Trophoblast cell (in vitro differentiated cells and primary cell): Measurements from ENCODE around the gene GRB2.

ENCODE experiments used
- DNase-seq, 2 donors: peaks; one replicate each; pipeline ENCODE4 v3.0.0-alpha.2; 2016
- H2AFZ ChIP-seq: 2 replicates; pipeline ENCODE4 v1.6.1; 2013; ENCODE audit warnings: low read length, moderate library complexity, mild to moderate bottlenecking; ENCODE audit not compliant: insufficient read depth, poor library complexity
- H2AK5ac ChIP-seq: 2 replicates; pipeline ENCODE4 v1.6.1; 2013; ENCODE audit warnings: mild to moderate bottlenecking, low read length
- H2BK120ac ChIP-seq: 2 replicates; pipeline ENCODE4 v1.6.1; 2013; ENCODE audit warnings: low read length, mild to moderate bottlenecking, moderate library complexity; ENCODE audit not compliant: insufficient read depth, poor library complexity
- H2BK12ac ChIP-seq: 2 replicates; pipeline ENCODE4 v1.6.1; 2013; ENCODE audit warnings: mild to moderate bottlenecking, low read length, moderate library complexity
- H2BK5ac ChIP-seq: 2 replicates; pipeline ENCODE4 v1.6.1; 2013; ENCODE audit warnings: low read length, low read depth, moderate library complexity, mild to moderate bottlenecking; ENCODE audit not compliant: poor library complexity
- H3K14ac ChIP-seq: 2 replicates; pipeline ENCODE4 v1.6.1; 2013; ENCODE audit warnings: mild to moderate bottlenecking, low read length
- H3K18ac ChIP-seq: 2 replicates; pipeline ENCODE4 v1.6.1; 2013; ENCODE audit warnings: mild to moderate bottlenecking, low read length
- H3K23ac ChIP-seq: 2 replicates; pipeline ENCODE4 v1.6.1; 2013; ENCODE audit warnings: low read length
- H3K27ac ChIP-seq: 2 replicates; pipeline ENCODE4 v1.5.1; 2013; ENCODE audit warnings: low read depth, mild to moderate bottlenecking, inconsistent platforms, low read length, moderate library complexity
- H3K27me3 ChIP-seq: 2 replicates; pipeline ENCODE4 v1.6.1; 2013; ENCODE audit warnings: inconsistent platforms, mild to moderate bottlenecking, low read length, moderate library complexity; ENCODE audit not compliant: insufficient read depth
- H3K36me3 ChIP-seq, 2 experiments: 1 replicate in 1 of 2; 2 replicates in 1 of 2; pipeline ENCODE4 v1.6.1; 2013; ENCODE audit warnings: low read length in 2 of 2, mild to moderate bottlenecking in 2 of 2, moderate library complexity in 1 of 2; ENCODE audit not compliant: insufficient read depth in 2 of 2, control insufficient read depth in 1 of 2
- H3K4ac ChIP-seq: 2 replicates; pipeline ENCODE4 v1.6.1; 2013; ENCODE audit warnings: low read depth, mild to moderate bottlenecking, low read length, moderate library complexity
- H3K4me1 ChIP-seq, 2 experiments: 1 replicate in 1 of 2; 2 replicates in 1 of 2; pipeline ENCODE4 v1.6.1; 2013; ENCODE audit warnings: low read length in 2 of 2, mild to moderate bottlenecking in 2 of 2, moderate library complexity in 1 of 2; ENCODE audit not compliant: insufficient read depth in 2 of 2, control insufficient read depth in 1 of 2
- H3K4me2 ChIP-seq: 2 replicates; pipeline ENCODE4 v1.6.1; 2013; ENCODE audit warnings: inconsistent platforms, mild to moderate bottlenecking, low read length, moderate library complexity
- H3K4me3 ChIP-seq: 2 replicates; pipeline ENCODE4 v1.5.1; 2013; ENCODE audit warnings: mild to moderate bottlenecking, low read depth, low read length, inconsistent platforms
- H3K79me1 ChIP-seq: one replicate; pipeline ENCODE4 v1.6.1; 2013; ENCODE audit warnings: low read length
- H3K79me2 ChIP-seq: 2 replicates; pipeline ENCODE4 v1.6.1; 2013; ENCODE audit warnings: low read length, mild to moderate bottlenecking; ENCODE audit not compliant: control insufficient read depth, insufficient read depth, poor library complexity
- H3K9ac ChIP-seq: 2 replicates; pipeline ENCODE4 v1.6.1; 2013; ENCODE audit warnings: mild to moderate bottlenecking, low read length
- H3K9me3 ChIP-seq: 2 replicates; pipeline ENCODE4 v1.6.1; 2013; ENCODE audit warnings: low read depth, mild to moderate bottlenecking, control low read depth, inconsistent platforms, low read length; ENCODE audit not compliant: insufficient read depth
- H4K12ac ChIP-seq: 2 replicates; pipeline ENCODE4 v1.6.1; 2013; ENCODE audit warnings: low read depth, mild to moderate bottlenecking, low read length, moderate library complexity
- H4K8ac ChIP-seq: 2 replicates; pipeline ENCODE4 v1.6.1; 2013; ENCODE audit warnings: low read depth, mild to moderate bottlenecking, low read length, moderate library complexity
- H4K91ac ChIP-seq: one replicate; pipeline ENCODE4 v1.6.1; 2013; ENCODE audit warnings: low read depth, mild to moderate bottlenecking, low read length, moderate library complexity
- WGBS: extraction: QIAGEN DNeasy Blood & Tissue Kit; methylation state at CpG from one replicate; pipeline ENCODE4 v1.1.7; 2013; ENCODE audit warnings: missing lambda C conversion rate; ENCODE audit not compliant: insufficient read length, insufficient coverage; ENCODE audit errors: extremely low coverage; 5-methylcytosine and 5-hydroxymethylcytosine counted together

Gene GRB2

GRCh38 chr17:75338335-75338734 lies 67.1 kb downstream of the GRB2 start:
- WGBS: no CpG with 5 or more reads among the region's 6 CpGs
- H3K14ac ChIP-seq: no peak overlapping the region

DNA sequence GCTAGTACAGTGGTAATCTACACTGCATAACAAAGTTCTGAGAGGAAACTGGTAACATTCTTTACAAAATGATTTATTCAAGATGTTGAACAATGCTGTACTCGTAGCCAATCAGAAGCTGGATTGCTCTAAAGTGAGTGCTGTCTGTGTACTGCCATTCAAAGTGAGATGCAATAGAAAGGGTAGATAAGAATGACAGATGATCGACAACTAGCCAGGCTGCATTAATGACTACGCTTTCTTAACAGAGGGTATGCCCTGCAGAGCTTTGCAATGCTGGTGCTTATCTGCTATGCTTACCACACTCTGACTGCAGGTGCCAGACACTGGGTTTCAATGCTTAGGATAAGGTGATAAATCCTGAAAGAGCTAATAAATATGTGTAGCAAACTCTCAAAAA lies 70.2 kb downstream of the GRB2 start:
- Histone ChIP-seq H3K9me3 (no peaks in the 10 kb centered on the region), H3K14ac (no peak overlapping the region), H2BK120ac (no peak overlapping the region), H3K9ac (no peak overlapping the region), H2AK5ac (no peak overlapping the region), H3K79me2 (peaks cover 2% of the 10 kb centered on the region), H4K12ac (no peak overlapping the region), H4K91ac (no peak overlapping the region), H3K18ac (no peak overlapping the region), H3K27ac (no peak overlapping the region), H3K36me3 (peaks cover 2 to 9% of the 10 kb centered on the region in 2 experiments), H4K8ac (no peak overlapping the region), H3K4me2 (no peak overlapping the region), H3K4ac (no peak overlapping the region), H2AFZ (no peak overlapping the region), H3K27me3 (no peaks in the 10 kb centered on the region), H3K4me3 (no peak overlapping the region), H2BK12ac (no peak overlapping the region), H3K23ac (no peak overlapping the region), H3K4me1 (peaks cover 3 to 5% of the 10 kb centered on the region in 2 experiments), H2BK5ac (no peak overlapping the region), H3K79me1 (no peaks in the 10 kb centered on the region)
- WGBS: no CpG with 5 or more reads among the region's 3 CpGs
- peak; percentile 43 to 63 for DNase-seq

More at GRCh38 chr17:75338335-75338734, 67.1 kb downstream of the GRB2 start:
- no peaks in the 10 kb centered on the region for H3K36me3 ChIP-seq
- H3K4me2 ChIP-seq: no peak overlapping the region
- H3K79me2 ChIP-seq: no peaks in the 10 kb centered on the region
- H3K27me3 ChIP-seq: no peaks in the 10 kb centered on the region
- H2BK5ac ChIP-seq: no peak overlapping the region
- no peak overlapping the region for H3K4ac ChIP-seq
- DNase-seq: peak; percentile 78 to 92
- H3K79me1 ChIP-seq: no peaks in the 10 kb centered on the region
- H4K8ac ChIP-seq: no peak overlapping the region
- no peak overlapping the region for H3K23ac ChIP-seq
- H4K12ac ChIP-seq: no peak overlapping the region
- peaks cover 3 to 5% of the 10 kb centered on the region in 2 experiments for H3K4me1 ChIP-seq
- H3K9me3 ChIP-seq: no peaks in the 10 kb centered on the region
- no peak overlapping the region for H2AFZ ChIP-seq
- H2BK120ac ChIP-seq: no peak overlapping the region
- H3K18ac ChIP-seq: no peak overlapping the region
- no peak overlapping the region for H4K91ac ChIP-seq
- no peak overlapping the region for H3K4me3 ChIP-seq
- H3K27ac ChIP-seq: no peak overlapping the region
- H2AK5ac ChIP-seq: no peak overlapping the region
- no peak overlapping the region for H2BK12ac ChIP-seq
- no peak overlapping the region for H3K9ac ChIP-seq

DNA sequence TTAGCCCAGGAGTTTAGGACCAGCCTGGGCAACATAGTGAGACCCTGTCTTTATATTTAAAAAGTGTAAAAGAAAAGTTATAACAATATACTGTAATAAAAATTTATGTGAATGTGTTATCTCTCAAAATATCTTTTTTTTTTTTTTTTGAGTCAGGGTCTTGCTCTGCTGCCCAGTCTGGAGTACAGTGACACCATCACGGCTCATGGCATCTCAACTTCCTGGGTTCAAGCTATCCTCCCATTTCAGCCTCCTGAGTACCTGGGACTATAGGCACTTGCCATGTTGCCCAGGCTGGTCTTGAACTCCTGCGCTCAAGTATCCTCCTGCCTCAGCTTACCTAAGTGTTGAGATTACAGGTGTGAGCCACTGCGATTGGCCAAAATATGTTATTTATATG lies 70.8 kb downstream of the GRB2 start:
- H2AK5ac ChIP-seq: no peak overlapping the region
- H3K27me3 ChIP-seq: no peaks in the 10 kb centered on the region
- H4K91ac ChIP-seq: no peak overlapping the region
- DNase-seq: no peak
- no peak overlapping the region for H2BK120ac ChIP-seq
- no peaks in the 10 kb centered on the region for H3K79me1 ChIP-seq
- H3K4ac ChIP-seq: peak overlapping the region; percentile 26
- no peak overlapping the region for H4K12ac ChIP-seq
- peaks cover 2 to 9% of the 10 kb centered on the region in 2 experiments for H3K36me3 ChIP-seq
- no peak overlapping the region for H2AFZ ChIP-seq
- no peak overlapping the region for H3K23ac ChIP-seq
- WGBS: no CpG with 5 or more reads among the region's 3 CpGs
- H2BK12ac ChIP-seq: no peak overlapping the region
- peaks cover 2% of the 10 kb centered on the region for H3K79me2 ChIP-seq
- no peak overlapping the region for H3K27ac ChIP-seq
- H3K18ac ChIP-seq: no peak overlapping the region
- H2BK5ac ChIP-seq: no peak overlapping the region
- peaks cover 3 to 5% of the 10 kb centered on the region in 2 experiments for H3K4me1 ChIP-seq
- no peak overlapping the region for H4K8ac ChIP-seq
- no peak overlapping the region for H3K9ac ChIP-seq
- H3K14ac ChIP-seq: no peak overlapping the region
- no peak overlapping the region for H3K4me2 ChIP-seq
- no peaks in the 10 kb centered on the region for H3K9me3 ChIP-seq
- H3K4me3 ChIP-seq: no peak overlapping the region

DNA sequence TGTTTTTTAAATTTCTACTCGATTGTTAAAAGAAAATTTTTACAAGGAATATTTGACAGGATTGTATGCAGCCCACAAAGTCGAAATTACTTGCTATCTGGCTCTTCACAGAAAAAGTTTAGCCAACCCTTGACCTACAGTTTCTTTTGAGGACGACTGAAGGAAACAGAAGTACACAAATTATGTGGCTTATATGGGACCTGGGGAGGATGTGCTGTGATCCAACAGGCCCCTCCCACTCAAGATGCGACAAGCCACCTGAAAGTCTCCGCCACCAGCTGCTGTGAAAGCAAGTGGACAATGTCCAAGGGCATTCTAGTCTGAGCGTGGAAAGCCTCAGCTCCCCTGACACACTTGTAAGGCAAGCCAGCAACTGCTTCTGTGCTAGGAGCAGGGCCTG lies 73.8 kb downstream of the GRB2 start:
- Histone ChIP-seq H3K27me3 (no peaks in the 10 kb centered on the region), H2BK12ac (no peak overlapping the region), H4K12ac (no peak overlapping the region), H3K4me1 (peaks cover 1% of the 10 kb centered on the region in 2 experiments), H3K14ac (no peak overlapping the region), H3K79me1 (no peaks in the 10 kb centered on the region), H3K4me2 (no peak overlapping the region), H3K9ac (no peak overlapping the region), H3K9me3 (no peaks in the 10 kb centered on the region), H3K4ac (no peak overlapping the region), H2AK5ac (no peak overlapping the region), H3K23ac (no peak overlapping the region), H3K4me3 (no peak overlapping the region), H3K36me3 (peaks cover 2 to 9% of the 10 kb centered on the region in 2 experiments), H4K91ac (no peak overlapping the region), H3K27ac (no peak overlapping the region), H4K8ac (no peak overlapping the region), H3K18ac (no peak overlapping the region), H2BK120ac (no peak overlapping the region), H2AFZ (no peak overlapping the region), H3K79me2 (peaks cover 2% of the 10 kb centered on the region), H2BK5ac (no peak overlapping the region)
- no CpG with 5 or more reads among the region's 6 CpGs for WGBS
- no peak for DNase-seq
